ENCODE data around the gene C1QTNF6.

- TF ChIP-seq CTCF (optimal IDR thresholded peaks at IDR 0.05 in 1 of 3, IDR thresholded peaks at IDR 0.05 in 1 of 3, conservative IDR thresholded peaks at IDR 0.05 in 1 of 3; ENCODE audit: extremely low read depth in 1 of 3, insufficient read depth in 2 of 3, low read length in 3 of 3), result no peak
- no peak for TF ChIP-seq EZH2 (IDR thresholded peaks at IDR 0.05; ENCODE audit: low read length)
Observed at GRCh38 chr22:37150701-37151100, 37.3 kb downstream of the C1QTNF6 start.

Data from keratinocyte (primary cell).